ENCODE results near the gene MTUS2. TPM values are rescaled to one million over a fixed set of nuclear protein-coding genes. Genes with fewer than 3 reads are reported as not detected.

Gene MTUS2
- total RNA-seq, 1 donor, result 0.10 TPM

DNA sequence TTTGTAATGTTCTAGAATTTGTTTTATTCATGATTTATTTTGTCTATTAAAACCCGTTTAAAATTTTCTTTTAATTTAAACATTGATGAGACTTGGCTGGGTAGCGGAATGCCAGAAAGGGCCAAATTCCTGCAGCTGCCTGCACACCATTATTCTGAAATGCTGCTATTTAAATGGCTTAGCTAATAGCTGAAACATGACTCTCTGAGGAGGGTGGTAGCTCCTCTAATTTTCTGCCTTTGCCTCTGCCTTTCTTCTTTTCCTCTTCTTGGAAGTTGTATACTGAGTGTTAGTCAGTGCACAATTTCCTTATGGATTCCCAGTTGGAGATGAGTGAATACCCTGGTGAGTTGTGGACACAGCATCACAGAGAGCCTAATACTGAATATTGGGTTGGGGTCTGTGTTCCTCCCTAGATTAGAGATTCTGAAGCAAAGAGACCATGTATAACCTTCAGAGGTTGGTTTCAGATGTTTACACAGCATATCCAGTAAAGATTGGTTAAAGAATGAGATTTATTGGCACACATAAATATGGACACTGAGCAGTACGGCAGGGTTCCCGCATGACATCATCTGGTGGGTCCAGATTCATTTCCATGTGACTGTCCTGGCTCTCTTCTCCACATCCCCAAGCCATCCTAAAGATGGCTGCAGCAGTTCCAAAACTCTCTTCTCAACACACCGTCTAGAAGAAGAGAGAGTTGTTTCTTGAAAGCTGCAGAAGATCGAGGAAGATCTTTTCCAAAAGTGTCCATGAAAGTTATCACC is 55.9 kb downstream of the MTUS2 start:
- no peaks in the 10 kb centered on the region for H3K27me3 ChIP-seq (ENCODE audit: insufficient read depth, low read length)
- no peaks in the 10 kb centered on the region for H3K4me1 ChIP-seq (ENCODE audit: insufficient read depth, low read length)

GRCh38 chr13:28877408-28877807 is 57.3 kb downstream of the MTUS2 start:
- H3K9me3 ChIP-seq (ENCODE audit: low read depth, low read length), result no peaks in the 10 kb centered on the region
- no peaks in the 10 kb centered on the region for H3K27me3 ChIP-seq (ENCODE audit: insufficient read depth, low read length)
- H3K4me1 ChIP-seq (ENCODE audit: insufficient read depth, low read length), result no peaks in the 10 kb centered on the region
- no peak overlapping the region for H3K4me3 ChIP-seq (ENCODE audit: low read length)

More for the DNA sequence above, 55.9 kb downstream of the MTUS2 start:
- Histone ChIP-seq H3K9me3 (ENCODE audit: low read depth, low read length) (no peaks in the 10 kb centered on the region), H3K4me3 (ENCODE audit: low read length) (no peak overlapping the region)

GRCh38 chr13:28885181-28885580 is 65.0 kb downstream of the MTUS2 start:
- no peaks in the 10 kb centered on the region for H3K9me3 ChIP-seq (ENCODE audit: low read depth, low read length)
- H3K4me3 ChIP-seq (ENCODE audit: low read length), result no peak overlapping the region
- H3K27me3 ChIP-seq (ENCODE audit: insufficient read depth, low read length), result no peaks in the 10 kb centered on the region
- no peaks in the 10 kb centered on the region for H3K4me1 ChIP-seq (ENCODE audit: insufficient read depth, low read length)

DNA sequence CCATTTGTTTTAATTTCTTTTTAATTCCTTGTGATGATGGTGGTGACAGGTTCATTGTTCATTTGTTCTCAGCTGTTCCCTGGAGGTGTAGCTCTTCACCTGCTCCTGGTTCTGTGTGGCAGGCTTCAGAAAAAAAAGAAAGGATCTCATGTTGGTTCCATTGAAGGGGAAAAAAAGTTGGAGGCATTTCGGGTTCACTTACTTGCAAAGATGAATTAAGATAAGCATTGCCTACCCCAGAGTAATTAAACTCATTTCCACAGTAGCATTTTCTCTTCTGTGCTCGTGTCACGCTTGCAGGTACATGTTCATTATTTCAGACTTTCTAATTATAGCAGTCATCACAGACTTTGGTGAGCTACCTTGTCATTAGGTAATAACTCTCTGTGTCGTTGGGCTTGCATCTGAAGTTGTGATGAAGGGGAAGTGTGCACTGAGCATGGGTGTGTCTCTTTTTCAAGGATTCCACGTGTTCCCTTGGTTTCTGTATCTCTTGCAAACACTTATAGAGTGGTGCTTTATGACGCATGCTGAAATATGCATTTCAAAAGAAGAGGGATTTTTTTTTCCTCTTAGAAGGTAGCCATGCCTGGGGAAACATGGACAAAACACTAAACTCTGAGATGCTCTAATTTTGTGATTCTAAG is 69.1 kb downstream of the MTUS2 start:
- Histone ChIP-seq H3K4me3 (ENCODE audit: low read length) (no peak overlapping the region), H3K27me3 (ENCODE audit: insufficient read depth, low read length) (no peaks in the 10 kb centered on the region), H3K4me1 (ENCODE audit: insufficient read depth, low read length) (no peaks in the 10 kb centered on the region), H3K9me3 (ENCODE audit: low read depth, low read length) (no peaks in the 10 kb centered on the region)

DNA sequence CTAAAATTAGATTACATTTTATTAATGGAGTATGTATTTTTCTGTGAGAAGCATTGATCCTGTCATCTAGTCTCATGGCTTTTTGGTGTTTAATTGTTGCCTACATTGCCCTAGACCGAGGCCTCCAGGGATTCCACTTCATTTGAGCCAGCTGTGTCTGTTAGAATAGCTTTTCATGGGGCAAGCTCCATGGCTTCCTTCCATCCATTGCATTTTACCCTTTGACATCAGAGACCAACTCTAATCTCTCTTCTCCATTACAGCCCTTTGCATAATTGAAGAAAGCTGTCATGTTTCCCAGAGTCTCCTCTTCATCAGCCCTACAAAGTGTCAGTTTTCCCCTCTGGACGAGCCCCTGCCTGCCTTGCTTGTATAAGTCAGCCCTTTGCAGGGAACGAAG is 70.6 kb downstream of the MTUS2 start:
- Histone ChIP-seq H3K4me1 (ENCODE audit: insufficient read depth, low read length) (no peaks in the 10 kb centered on the region), H3K27me3 (ENCODE audit: insufficient read depth, low read length) (no peaks in the 10 kb centered on the region), H3K4me3 (ENCODE audit: low read length) (no peak overlapping the region), H3K9me3 (ENCODE audit: low read depth, low read length) (no peaks in the 10 kb centered on the region)

- Histone ChIP-seq H3K27me3 (ENCODE audit: insufficient read depth, low read length) (no peaks in the 10 kb centered on the region), H3K4me1 (ENCODE audit: insufficient read depth, low read length) (no peaks in the 10 kb centered on the region), H3K4me3 (ENCODE audit: low read length) (no peak overlapping the region), H3K9me3 (ENCODE audit: low read depth, low read length) (peaks cover 17% of the 10 kb centered on the region)
Observed at GRCh38 chr13:28918030-28918429, 97.9 kb downstream of the MTUS2 start.

DNA sequence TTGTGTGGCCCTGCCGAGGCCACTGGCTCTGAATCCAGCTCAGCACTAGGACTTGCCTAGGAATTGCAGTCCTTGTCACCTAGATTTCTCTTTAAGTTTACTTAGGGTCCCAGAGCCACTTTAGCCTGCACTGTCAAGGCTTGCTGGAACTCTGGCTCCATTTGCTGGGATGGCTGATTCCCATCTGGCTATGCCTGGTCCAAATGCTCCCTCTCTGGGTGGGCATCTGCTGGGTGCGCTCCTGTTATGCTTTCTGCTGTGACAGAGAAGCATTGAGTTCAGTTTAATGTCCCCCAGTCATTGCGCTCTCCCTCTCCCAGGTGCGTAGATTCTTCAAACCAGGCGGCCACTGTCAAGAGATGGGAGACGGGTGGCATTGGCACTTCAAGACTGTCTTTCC is 102.2 kb downstream of the MTUS2 start:
- Histone ChIP-seq H3K9me3 (ENCODE audit: low read depth, low read length) (no peaks in the 10 kb centered on the region), H3K27me3 (ENCODE audit: insufficient read depth, low read length) (no peaks in the 10 kb centered on the region), H3K4me1 (ENCODE audit: insufficient read depth, low read length) (no peaks in the 10 kb centered on the region), H3K4me3 (ENCODE audit: low read length) (no peak overlapping the region)

DNA sequence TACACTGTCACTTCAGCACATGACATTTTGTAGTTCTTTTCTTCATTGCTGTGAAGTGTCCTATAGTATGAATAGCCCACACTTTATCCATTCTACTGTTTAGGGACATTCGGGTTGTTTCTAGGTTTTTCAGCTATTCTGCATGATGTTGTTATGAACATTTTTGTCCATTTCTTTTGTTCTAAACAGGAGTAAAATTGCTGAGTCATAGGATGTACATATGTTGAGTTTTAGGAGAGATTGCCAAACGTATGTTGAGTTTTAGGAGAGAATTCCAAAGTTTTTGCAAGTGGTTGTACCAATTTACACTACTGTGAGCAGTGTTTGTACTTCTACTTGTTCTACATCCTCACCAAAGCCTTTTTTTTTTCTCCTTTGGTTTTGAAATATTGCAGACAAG is 115.0 kb downstream of the MTUS2 start:
- H3K4me3 ChIP-seq (ENCODE audit: low read length), result no peak overlapping the region
- no peaks in the 10 kb centered on the region for H3K27me3 ChIP-seq (ENCODE audit: insufficient read depth, low read length)
- H3K4me1 ChIP-seq (ENCODE audit: insufficient read depth, low read length), result no peaks in the 10 kb centered on the region

GRCh38 chr13:28942906-28943305 is 122.8 kb downstream of the MTUS2 start:
- no peak overlapping the region for H3K4me3 ChIP-seq (ENCODE audit: low read length)
- no peaks in the 10 kb centered on the region for H3K27me3 ChIP-seq (ENCODE audit: insufficient read depth, low read length)
- no peaks in the 10 kb centered on the region for H3K9me3 ChIP-seq (ENCODE audit: low read depth, low read length)
- H3K4me1 ChIP-seq (ENCODE audit: insufficient read depth, low read length), result no peaks in the 10 kb centered on the region

More for the DNA sequence above, 115.0 kb downstream of the MTUS2 start:
- no peaks in the 10 kb centered on the region for H3K9me3 ChIP-seq (ENCODE audit: low read depth, low read length)

GRCh38 chr13:28953714-28954418 is 133.7 kb downstream of the MTUS2 start:
- H3K4me1 ChIP-seq (ENCODE audit: insufficient read depth, low read length), result no peaks in the 10 kb centered on the region
- no peaks in the 10 kb centered on the region for H3K9me3 ChIP-seq (ENCODE audit: low read depth, low read length)
- no peak overlapping the region for H3K4me3 ChIP-seq (ENCODE audit: low read length)
- no peaks in the 10 kb centered on the region for H3K27me3 ChIP-seq (ENCODE audit: insufficient read depth, low read length)

DNA sequence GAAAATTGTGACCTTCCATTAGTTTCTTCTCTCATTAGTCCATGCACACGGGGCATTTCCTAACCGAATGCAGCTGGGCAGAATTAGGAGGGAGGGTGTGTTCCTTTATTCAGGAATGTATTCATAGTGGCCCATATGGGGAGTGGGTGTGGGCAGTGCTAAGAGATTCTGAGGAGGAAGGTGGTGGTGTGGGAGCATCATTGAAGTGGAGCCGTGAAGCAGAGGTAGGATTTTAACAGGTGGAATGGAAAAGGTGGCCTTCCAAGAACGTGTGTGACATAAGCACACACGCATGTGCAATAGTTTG is 134.2 kb downstream of the MTUS2 start:
- no peak overlapping the region for H3K4me3 ChIP-seq (ENCODE audit: low read length)
- no peaks in the 10 kb centered on the region for H3K9me3 ChIP-seq (ENCODE audit: low read depth, low read length)
- no peaks in the 10 kb centered on the region for H3K27me3 ChIP-seq (ENCODE audit: insufficient read depth, low read length)
- no peaks in the 10 kb centered on the region for H3K4me1 ChIP-seq (ENCODE audit: insufficient read depth, low read length)

DNA sequence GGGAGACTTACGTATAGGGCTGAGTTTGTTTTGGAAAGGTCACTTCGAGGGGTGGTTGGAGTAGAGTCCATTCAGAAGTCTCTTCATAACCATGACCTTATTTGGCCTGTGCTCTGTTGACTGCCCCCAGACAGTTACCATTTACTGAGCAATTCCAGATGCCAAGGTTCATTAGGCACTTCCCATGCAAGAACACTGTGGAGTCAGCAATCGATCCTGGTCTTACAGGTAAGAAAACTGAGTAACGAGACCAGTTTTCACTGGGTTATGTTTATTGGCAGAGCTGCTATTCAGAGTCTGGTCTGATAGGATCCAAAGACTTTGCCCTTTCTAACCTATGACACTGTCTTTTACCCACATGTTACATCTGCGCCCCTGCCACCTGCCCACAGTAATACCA is 134.7 kb downstream of the MTUS2 start:
- Histone ChIP-seq H3K4me1 (ENCODE audit: insufficient read depth, low read length) (no peaks in the 10 kb centered on the region), H3K27me3 (ENCODE audit: insufficient read depth, low read length) (no peaks in the 10 kb centered on the region), H3K4me3 (ENCODE audit: low read length) (no peak overlapping the region), H3K9me3 (ENCODE audit: low read depth, low read length) (no peaks in the 10 kb centered on the region)

DNA sequence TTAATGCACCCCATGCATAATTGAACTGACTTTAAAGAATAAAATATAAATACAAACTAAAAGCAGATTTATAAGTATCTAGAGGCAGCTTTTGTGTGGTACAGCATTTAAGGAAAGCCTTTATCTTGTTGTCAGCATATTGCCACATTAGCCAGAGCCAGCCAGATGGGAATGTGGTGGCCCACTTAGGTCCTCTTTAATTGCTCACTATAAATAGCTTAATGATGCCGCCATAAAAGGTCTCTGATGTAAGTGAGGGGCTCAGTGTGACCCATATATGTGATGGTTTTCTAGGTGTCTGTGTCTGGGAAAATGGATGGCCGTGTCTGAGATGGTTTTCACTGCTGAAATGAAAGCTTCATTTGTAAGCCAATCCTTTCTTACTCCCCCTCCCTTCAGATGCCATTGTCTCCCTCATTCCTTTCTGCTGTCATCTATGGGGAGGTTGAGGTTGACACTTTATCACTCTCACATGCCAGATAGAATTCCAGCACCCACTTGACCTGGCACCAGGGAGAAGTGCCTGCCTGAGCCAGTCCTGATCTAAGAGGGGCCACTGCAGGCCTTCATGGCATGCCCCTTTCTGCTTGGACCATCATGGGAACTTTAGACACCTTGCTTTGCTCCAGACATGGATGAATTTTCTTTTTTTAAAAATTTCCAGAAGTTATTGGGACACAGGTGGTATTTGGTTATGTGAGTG is 135.3 kb downstream of the MTUS2 start:
- no peaks in the 10 kb centered on the region for H3K4me1 ChIP-seq (ENCODE audit: insufficient read depth, low read length)
- no peaks in the 10 kb centered on the region for H3K9me3 ChIP-seq (ENCODE audit: low read depth, low read length)
- H3K27me3 ChIP-seq (ENCODE audit: insufficient read depth, low read length), result no peaks in the 10 kb centered on the region
- H3K4me3 ChIP-seq (ENCODE audit: low read length), result no peak overlapping the region

DNA sequence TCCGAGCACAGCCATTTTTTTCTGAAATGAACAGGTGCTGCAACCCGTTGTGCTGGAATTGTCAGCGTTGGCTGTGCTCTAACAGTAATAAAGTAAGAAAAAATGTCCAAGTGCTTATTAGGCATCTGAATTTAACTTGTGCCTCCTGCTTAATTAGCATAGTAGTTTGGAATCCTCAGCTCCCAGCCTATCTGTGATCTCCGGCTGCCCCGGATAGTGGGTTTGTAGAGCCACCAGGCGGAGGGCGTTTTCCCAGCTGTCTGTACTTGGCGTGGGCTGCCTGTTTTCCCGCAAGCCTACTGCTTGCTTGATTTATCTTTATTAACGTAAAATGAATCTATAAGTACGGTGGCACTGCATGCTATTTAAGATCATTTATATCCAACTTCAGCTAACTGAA is 137.9 kb downstream of the MTUS2 start:
- no peaks in the 10 kb centered on the region for H3K27me3 ChIP-seq (ENCODE audit: insufficient read depth, low read length)
- no peak overlapping the region for H3K4me3 ChIP-seq (ENCODE audit: low read length)
- H3K9me3 ChIP-seq (ENCODE audit: low read depth, low read length), result no peaks in the 10 kb centered on the region
- no peaks in the 10 kb centered on the region for H3K4me1 ChIP-seq (ENCODE audit: insufficient read depth, low read length)

DNA sequence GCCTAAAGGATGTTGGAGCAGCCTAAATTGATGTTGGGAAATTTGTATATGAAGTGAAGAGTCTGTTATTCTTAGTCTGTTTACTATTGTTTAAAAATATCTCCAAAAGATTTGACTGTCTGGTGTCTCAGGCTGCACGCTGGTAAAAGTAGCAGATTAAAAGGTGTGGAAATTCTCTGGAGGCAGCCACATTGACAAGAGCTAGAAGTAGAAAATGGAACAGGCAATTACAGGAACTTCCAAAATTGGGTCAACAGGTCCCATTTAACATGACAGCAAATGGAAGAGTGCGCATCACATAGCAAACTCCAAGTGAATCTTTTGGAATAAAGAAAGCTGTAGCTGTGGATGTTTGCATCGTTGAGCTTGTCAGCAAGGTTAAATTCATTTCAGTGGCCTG is 138.3 kb downstream of the MTUS2 start:
- H3K9me3 ChIP-seq (ENCODE audit: low read depth, low read length), result no peaks in the 10 kb centered on the region
- no peak overlapping the region for H3K4me3 ChIP-seq (ENCODE audit: low read length)

More for the DNA sequence above, 138.3 kb downstream of the MTUS2 start:
- Histone ChIP-seq H3K4me1 (ENCODE audit: insufficient read depth, low read length) (no peaks in the 10 kb centered on the region), H3K27me3 (ENCODE audit: insufficient read depth, low read length) (no peaks in the 10 kb centered on the region)
